Right lung (tissue), 5 donors: ENCODE results near the gene SENP7. TPM values are rescaled to one million over a fixed set of nuclear protein-coding genes. Genes with fewer than 3 reads are reported as not detected.
A peak's percentile ranks its signal among the peaks of the same experiment; 100 is the strongest.
"Not testable (repeated sequence)": the region's sequence is repeated elsewhere in the genome, so short reads cannot be mapped to it uniquely, and the experiment has no call there.

Experiments used
- DNase-seq, 2 donors: peaks; one replicate each; pipeline ENCODE4 v3.0.0-alpha.2; 2013
- polyA plus RNA-seq, 5 donors: library from polyadenylated mRNA; unstranded; fragments of 120-200 nt; gene quantifications; one replicate each; pipeline versions ENCODE4 v1.2.1 to v1.2.3, GENCODE V29; 2013; ENCODE audit warnings: inconsistent platforms in 1 of 5, low replicate concordance in 1 of 5; ENCODE audit not compliant: insufficient read length in 5 of 5, insufficient read depth in 1 of 5

Gene SENP7
- polyA plus RNA-seq, 5 donors = 60.3 to 135 (median 105) TPM

GRCh38 chr3:101461451-101461850 is 51.6 kb downstream of the SENP7 start:
- no peak for DNase-seq

DNA sequence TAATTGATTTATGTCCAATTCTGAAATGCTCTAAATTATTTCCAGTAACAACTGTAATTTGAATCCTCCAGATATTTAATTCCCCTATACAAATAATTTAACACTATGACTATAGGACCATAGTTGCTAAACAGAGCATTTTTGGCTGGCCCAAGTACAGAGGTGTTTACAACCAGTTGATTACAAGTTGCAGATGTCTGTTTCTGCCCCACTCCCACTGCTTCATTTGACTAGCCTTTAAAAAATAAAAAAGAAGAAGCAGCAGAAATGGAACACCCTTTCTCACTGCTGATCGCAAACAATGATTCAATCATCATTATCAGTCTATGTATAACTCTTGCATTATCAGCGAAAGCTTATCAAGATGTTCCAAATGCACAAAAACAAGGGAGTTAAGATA is 54.6 kb downstream of the SENP7 start:
- peak; percentile 33 to 41 for DNase-seq

GRCh38 chr3:101454629-101455028 is 58.4 kb downstream of the SENP7 start:
- DNase-seq = no peak

- no peak for DNase-seq
Measured at GRCh38 chr3:101453961-101454360, 59.1 kb downstream of the SENP7 start.

- DNase-seq = not testable (repeated sequence)
Measured at GRCh38 chr3:101438641-101439040, 74.4 kb downstream of the SENP7 start.

GRCh38 chr3:101433652-101434051 is 79.4 kb downstream of the SENP7 start:
- DNase-seq = no peak

DNA sequence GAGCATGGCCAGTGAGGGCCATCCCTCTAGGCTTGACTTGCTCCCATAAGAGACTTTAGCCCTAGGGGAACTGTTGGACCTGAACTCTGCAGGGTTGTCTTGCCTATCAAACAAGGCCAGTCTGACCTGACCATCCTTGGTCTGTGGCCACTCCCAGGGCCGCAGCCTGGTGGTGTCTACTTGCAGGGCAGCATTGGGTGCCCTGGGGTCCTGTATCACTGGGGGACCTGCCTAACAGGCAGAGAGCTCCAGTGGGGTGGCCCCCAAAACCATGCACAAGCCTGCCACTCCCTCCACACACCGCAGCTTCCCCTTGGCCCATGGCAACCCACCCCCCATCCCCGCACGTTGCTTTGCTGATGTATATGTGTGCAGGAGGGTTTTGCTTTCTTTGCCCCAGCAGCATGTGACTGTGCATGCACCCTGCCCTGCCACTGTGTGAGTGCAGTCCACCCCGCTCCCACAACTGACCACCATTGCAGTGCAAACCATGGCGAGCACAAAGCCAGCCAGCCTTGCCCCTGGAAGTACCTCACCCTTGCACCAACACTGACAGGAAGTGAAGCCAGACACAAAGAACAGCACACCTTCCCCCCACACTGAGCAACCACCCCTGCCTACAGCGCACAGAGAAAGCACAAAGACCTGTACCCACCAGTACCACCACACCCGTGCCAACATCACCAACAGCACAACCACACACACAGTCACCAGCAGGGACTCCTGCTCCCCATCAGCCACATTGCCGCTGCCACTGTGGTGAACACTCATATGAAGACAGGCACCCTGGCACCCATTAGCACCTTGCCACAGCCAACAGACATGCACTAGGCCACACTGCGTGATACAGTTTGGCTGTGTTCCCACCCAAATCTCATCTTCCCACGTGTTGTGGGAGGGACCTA is 88.8 kb downstream of the SENP7 start:
- DNase-seq = no peak

- peak; percentile 9 to 15 for DNase-seq
Measured at GRCh38 chr3:101418851-101419250, 94.2 kb downstream of the SENP7 start.

- no peak for DNase-seq
Measured at GRCh38 chr3:101414121-101414520, 98.9 kb downstream of the SENP7 start.

DNA sequence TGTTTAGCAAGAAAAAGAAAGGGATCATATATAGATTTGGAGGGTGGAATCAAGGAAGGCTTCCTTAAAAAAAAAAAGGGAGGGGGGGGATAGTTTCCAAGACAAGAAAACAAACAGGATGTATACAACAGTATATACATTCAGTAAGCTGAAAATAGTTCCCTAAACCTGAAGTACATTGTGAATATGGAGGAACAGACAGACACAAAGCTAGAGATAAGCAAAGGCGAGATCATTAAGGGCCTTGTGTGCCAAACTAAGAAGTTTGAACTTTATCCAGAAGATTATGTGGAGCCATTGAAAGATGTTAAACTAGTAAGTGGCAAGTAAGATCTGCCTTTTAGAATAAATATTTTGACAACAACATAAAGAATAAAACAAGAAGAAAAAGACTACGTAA is 99.4 kb downstream of the SENP7 start:
- peak in 1 of 2 donors; percentile 11 for DNase-seq

GRCh38 chr3:101391413-101391950 is 121.5 kb downstream of the SENP7 start:
- no peak for DNase-seq

DNA sequence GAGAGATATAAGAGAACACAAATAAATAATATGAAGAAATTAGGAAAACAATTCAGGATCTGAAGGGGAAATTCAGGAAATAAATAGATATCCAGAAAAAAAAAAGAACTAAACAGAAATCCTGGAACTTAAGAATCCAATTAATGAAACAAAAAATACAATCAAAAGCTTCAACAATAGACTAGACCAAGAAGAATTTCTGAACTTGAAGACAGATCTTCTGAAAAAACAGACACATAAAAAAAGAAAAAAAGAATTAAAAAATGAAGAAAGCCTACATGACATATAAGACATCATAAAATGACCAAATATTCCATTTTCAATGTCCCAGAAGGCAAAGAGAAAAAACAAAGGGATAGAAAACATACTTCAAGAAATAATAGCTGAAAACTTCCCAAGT is 124.3 kb downstream of the SENP7 start:
- DNase-seq = no peak

- no peak for DNase-seq
Measured at GRCh38 chr3:101387351-101387750, 125.7 kb downstream of the SENP7 start.

GRCh38 chr3:101384426-101384825 is 128.6 kb downstream of the SENP7 start:
- DNase-seq = no peak

DNA sequence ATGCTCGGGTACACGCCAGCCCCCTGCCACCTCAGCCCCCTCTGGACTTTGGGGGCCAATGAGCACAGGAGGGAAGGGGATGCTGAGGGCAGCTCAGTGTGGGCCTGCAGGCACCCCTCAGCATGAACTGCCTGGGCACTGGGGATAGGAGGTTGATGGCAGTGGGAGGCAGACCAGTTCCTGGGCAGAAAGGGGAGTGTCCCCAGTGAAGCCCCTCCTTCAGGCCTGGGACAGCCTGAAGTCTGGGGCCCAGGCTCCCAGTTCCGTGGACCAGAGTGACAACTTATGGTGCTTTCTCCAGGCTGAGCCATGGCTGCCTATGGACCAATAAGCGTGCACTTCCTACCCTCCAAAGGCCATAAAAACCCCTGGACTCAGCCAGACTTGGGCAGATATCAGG is 129.4 kb downstream of the SENP7 start:
- DNase-seq = no peak

DNA sequence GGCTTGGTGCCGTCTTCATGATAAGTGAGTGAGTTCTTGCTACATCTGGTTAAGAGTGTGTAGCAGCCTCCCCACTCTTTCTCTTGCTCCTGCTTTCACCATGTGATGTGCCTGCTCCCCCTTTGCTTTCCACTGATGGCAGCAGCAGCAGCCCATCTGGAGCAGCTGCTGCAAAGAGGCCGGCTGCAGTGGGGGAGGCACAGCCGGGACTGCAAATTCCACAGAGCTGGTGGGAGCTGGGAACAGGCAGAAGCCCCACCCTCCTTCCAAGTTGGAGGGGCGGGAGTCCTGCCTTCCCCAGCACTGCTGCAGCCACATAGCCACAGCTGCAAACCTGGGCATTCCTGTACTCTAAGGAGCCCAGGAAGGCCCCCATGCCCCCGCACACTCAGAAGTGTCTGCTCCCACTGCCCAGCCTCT is 129.8 kb downstream of the SENP7 start:
- no peak for DNase-seq

GRCh38 chr3:101381809-101382208 is 131.2 kb downstream of the SENP7 start:
- DNase-seq = no peak

DNA sequence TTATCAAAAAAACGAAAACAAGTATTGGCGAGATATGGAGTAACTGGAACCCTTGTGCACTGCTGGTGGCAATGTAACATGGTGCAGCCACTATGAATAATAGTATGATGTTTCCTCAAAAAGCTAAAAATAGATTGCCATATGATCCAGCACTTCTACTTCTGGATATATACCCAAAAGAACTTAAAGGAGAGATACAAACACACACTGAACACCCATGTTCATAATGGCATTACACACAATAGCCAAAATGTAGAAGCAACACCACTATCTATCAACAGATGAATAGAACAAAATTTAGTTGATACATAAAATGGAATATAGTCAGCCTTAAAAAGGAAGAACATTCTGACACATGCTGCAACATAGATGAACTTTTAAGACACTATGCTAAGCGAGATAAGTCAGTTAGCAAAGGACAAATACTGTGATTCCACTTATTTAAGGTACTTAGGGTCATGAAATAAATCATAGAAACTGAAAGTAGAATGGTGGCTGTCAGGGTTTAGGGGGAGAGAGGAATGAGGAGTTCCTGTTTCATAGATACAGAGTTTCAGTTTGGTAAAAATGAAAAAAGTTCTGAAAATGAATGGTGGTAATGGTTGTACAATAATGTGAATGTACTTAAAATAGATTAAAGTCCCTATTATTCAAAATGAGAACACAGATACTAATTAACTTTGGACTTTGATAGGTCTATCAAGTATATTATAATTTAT is 133.2 kb downstream of the SENP7 start:
- no peak for DNase-seq

DNA sequence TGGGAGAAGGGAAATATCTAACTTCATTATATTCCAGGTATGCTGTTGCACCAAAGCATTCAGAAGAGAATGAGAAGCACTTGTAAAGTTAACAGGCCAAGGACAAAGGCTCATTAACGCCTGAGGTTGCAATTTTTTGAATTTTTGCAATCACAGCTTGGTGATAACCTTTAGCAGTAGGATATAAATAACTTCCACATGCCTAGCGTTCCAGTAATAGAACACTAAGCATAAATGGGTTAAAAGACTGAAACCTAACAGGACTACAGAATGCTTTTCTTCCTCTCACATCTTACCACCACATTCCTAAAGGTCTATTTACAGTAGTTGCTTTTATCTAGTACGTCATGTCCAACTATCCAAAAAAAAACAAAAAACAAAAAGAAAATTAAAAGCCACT is 135.2 kb downstream of the SENP7 start:
- DNase-seq = no peak

DNA sequence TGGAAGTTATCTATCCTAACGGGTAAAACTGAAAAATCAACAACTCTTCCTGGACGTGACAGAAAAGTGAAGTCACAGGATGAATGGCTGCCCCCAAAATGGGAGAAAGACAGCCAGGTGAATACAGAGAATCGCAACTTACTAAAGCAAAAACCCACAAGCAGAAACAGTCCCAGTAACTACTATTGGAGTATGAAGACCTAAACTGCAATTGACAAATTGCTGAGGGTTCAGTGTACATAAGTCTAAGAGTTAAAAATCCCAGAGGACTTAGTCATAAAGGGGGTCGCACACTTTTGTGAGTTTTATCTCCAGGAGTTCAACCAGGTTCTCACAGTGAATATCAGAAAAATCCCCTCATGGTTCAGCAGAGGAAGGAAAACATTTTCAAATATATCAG is 135.8 kb downstream of the SENP7 start:
- no peak for DNase-seq

GRCh38 chr3:101375586-101375985 is 137.4 kb downstream of the SENP7 start:
- DNase-seq = no peak

DNA sequence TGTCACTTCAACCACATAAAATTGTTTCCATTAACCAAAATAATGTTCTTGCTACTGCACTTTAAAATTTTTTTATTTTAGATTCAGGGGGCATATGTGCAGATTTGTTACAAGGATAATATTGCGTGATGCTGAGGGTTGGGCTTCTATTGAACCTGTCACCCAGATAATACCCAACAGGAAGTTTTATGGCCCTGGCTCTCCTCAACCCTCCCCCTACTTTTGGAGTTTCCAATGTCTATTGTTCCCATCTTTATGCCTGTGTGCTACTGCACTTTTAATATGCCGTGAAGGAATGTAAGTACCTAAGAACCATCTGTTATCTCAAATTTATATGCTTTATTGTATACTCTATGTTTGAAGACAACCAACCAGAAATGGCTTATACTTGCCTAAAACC is 150.6 kb downstream of the SENP7 start:
- DNase-seq = no peak

DNA sequence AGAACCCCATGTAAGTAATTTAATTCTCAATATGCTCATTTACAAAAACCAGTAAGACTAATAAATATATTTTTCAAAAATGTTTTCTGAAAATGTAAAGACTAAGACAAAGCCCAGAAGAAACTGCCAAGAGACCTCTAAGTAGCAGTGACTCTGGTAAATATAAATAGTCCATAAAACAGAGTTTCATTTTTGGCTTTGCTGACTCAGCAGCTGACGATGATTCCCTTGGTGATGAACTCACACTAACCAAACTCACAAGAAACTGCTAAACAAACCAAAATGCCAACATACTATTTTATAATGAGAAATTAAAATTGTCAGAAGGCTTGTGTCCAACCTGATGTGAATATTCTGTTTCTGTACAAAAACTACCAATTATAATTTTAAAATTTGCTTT is 161.2 kb downstream of the SENP7 start:
- no peak for DNase-seq
